ENCODE results near the gene SNX5.
A peak's percentile ranks its signal among the peaks of the same experiment; 100 is the strongest.

The SNX5 gene

DNA sequence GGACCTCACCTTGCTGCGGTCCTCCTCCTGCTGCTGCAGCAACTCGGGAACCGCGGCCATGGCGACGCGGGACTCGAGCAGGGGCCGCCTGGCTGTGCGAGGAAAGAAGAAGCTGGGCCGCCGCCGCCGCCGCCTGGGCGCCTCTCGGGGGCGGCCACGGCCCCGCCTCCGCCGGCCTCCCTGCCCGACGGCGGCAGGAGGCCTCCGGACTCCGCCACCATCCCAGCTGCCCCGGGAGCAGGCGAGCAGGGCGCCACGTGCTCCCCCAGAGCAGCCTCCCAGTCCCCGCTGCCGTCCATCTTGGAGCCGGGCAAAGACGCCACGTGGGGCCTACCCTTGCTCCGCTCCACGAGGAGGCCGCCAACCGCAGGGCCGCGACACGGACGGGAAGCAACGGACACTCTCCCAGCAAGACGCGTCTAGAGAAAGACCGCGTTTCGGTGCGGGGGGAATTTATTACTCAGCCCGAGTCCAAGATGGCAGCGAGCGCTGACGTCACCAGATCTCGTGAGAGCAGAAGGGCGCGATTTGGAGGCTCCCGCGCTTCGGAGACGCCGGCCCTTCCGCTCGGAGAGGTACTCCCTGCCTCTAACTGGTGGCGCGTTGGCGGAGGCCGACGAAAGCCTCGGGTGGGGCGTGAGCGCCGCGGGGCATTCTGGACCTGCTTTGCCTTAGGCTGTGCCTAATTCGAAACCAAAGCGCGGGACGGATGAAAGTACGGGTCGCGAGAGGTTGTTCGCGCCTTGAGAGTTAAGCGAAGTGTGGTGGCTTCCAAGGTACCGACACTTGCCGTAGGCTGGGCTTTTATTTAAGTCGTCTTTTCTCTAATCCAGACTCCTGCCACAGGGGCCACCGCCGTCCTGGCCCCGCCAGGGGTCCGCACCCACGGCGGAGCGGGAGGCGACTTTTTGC lies at the start of gene SNX5, which contains the start of gene MGME1:
Gene SNX5, minus strand, starts transcription at position 429 of the 912 bp plus-strand sequence. Its CDS starts 369 bp downstream, at position 60.
Gene MGME1, plus strand, starts transcription at position 653 of the 912 bp plus-strand sequence. CDS start 842 bp downstream, outside the sequence.
- peak; percentile 98 for DNase-seq

DNA sequence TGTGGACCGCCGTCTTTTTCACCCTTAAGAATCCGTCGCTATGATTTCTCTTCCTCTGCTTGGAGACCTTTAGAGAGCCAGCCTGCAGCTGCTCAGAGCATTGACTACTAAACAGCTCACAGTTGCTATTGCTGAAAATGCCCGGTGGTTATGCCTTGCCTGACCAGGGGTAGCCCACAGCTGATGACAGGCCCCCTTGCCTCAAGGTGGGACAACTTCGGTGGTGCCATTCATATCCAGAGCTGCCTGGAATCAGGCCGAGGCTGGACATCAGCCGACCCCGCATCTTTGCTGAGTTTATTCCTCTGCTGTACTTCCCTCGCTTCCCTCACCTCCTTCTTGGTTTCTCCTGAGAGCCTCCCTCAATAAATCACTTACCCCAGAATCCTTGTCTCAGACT lies 49.5 kb upstream of the SNX5 start:
- no peak for DNase-seq

DNA sequence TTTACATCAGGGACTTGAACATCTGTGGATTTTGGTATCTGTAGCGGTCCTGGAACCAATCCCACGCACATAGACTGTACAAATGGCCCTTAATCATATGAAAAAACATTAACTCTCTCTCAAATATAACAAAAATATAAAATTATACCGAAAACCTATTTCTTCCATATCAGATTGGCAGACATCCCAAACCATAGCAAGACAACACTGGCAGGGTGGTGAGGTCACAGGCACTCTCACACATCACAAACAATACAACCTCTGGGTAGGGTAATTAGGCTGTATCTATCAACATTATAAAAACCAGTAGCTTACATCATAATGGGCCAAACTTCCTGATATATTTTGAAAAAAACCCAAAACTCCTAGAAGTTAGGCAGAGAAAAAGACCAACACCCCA lies 48.2 kb upstream of the SNX5 start:
- no peak for DNase-seq

DNA sequence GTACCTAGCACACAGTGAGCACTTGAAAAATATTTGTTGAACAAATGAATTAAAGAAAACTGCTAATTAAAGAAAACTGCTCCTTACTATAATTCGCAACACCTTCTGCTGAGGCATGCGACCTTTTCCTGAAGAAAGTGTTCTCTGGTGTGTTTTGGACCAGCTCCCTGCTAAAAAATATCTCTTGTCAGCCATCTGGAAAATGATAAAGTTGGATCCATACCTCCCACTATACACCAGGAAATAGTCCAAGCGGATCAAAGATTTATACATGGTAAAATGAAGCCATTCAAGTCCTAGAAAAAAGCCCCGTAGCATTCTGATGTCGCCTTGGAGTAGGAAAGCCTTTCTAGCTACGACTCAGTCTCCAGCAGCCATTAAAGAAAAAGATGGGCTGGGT lies 45.8 kb upstream of the SNX5 start:
- no peak for DNase-seq

DNA sequence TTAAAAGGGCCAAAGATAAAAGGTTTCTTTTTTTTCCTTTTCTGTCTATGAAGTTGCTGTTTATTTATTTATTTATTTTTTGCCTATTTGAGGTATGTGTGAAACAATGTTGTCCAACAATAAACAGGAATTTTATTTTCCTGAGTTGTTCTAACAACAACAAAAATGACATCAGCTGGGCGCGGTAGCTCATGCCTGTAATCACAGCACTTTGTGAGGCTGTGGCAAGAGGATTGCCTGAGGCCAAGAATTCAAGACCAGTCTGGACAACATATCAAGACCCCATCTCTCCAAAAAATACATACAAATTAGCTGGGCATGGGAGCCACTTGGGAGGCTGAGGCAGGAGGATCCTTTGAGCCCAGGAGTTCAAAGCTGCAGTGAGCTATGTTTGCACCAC lies 44.3 kb upstream of the SNX5 start:
- DNase-seq, result no peak

DNA sequence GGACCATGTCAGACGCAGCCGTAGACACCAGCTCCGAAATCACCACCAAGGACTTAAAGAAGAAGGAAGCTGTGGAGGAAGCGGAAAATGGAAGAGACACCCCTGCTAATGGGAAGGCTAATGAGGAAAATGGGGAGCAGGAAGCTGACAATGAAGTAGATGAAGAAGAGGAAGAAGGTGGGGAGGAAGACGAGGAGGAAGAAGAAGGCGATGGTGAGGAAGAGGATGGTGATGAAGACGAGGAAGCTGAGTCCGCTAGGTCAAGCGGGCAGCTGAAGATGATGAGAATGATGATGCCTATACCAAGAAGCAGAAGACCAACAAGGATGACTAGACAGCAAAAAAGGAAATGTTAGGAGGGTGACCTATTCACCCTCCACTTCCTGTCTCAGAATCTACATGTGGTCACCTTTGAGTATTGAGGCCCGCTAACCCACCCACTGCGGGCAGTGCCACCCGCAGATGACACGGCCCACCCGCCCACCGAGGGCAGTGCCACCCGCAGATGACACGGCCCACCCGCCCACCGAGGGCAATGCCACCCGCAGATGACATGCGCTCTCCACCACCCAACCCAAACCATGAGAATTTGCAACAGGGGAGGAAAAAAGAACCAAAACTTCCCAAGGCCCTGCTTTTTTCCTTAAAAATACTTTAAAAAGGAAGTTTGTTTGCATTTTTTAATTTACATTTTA lies 43.5 kb upstream of the SNX5 start:
- DNase-seq, result no peak

DNA sequence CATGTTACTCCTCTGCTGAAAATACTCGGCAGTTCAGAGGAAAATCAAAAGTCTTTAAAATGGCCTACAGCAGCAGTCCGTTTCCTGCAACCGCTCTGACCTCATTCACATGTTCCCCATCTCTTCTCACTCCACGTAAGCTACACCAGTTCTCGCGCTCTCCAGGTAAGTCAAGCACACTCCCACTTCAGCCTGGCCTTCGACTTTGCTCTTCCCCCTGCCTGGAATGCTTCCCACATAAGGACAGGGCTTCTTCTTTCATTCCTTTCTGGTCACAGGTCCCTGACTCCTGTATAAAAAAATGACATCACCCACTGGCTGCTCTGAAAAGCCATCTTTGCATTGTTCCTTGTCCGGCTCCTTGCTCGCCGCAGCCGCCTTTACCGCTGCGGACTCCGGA lies 42.9 kb upstream of the SNX5 start:
- DNase-seq, result no peak

DNA sequence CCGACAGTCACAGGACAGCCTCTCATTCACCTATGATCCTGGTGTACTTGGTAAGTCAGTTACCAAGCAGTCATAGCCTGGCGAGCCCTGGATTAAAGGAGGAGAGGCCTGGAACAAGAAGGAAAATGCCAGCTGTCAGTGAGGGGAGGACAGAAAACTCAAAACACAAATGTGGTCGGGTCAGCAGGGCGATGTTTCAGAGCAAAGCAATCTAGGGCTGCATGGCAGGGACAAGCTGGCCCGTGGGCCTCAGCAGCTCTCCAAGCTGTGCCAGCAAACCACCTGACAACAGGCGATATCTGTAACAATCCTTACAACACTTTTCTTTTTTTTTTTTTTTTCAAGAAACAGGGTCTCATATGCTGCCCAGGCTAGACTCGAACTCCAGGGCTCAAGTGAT lies 40.5 kb upstream of the SNX5 start:
- no peak for DNase-seq

DNA sequence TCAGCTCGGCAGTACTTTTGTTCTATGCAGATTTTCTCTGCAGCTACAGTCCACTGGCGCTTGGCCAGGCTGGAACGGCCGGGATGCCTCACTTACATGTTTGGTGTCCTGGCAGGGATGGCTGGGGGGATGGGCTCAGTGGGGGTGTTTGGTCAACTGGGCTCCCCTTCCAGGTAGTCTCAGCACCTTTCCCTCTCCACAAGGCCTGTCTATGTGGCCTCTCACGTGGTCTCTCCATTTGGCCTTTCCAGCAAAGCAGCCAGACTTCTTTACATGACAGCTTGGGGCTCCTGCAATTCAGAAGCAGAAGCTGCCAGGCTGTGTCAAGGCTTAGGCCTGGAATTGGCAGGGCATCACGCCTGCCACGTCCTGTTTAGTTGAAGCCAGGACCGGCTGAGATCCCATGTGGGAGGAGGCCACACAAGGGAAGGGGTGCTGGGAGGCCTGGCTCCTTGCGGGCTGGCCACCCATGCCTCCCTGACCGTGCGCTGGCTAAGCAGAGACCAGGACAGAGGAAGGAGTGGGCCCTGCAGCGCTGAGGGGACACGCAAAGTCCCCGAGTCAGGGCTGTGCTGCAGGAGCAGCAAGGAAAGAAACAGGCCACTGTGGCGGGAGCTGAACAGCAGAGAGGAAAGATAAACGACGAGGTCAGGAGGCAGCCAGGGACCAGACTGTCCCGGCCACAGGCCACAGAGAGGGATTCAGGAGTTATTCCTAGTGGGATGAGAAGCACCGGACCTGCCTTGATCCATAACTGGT lies 39.1 kb upstream of the SNX5 start:
- DNase-seq, result no peak

DNA sequence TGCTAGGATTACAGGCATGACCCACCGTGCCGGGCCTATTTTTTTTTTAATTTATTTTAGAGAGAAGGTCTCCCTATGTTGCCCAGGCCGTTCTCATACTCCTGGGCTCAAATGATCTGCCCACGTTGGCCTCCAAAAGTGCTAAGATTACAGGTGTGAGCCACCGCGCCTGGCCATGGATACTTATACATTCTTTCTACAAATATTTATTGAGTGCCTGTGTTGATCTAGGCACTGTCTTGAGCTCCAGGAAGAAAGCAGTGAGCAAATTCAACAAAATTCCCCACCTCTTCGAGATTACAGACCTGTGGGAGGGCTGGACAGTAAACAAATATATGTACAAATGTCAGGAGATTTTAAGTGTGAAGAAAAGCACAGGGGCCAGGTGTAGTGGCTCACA lies 38.1 kb upstream of the SNX5 start:
- no peak for DNase-seq

DNA sequence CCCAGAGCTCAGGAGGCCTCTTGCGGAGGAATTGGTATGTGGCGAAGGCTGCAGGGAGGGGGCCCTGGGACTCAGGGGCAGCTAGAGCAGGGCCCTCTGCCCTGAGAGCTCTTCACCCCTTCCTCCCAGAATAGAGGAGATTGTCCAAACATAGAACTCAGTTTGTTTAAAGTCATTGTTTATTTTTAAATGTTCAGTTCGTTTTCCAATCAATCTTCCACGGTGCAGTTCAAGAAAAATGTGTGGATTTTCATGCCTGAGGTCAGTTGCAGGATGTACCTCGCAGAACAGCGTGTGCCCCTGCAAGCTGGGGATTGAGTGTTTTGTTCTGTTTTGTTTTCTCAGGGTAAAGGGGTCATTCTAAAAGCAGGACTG lies 37.4 kb upstream of the SNX5 start:
- DNase-seq, result no peak

DNA sequence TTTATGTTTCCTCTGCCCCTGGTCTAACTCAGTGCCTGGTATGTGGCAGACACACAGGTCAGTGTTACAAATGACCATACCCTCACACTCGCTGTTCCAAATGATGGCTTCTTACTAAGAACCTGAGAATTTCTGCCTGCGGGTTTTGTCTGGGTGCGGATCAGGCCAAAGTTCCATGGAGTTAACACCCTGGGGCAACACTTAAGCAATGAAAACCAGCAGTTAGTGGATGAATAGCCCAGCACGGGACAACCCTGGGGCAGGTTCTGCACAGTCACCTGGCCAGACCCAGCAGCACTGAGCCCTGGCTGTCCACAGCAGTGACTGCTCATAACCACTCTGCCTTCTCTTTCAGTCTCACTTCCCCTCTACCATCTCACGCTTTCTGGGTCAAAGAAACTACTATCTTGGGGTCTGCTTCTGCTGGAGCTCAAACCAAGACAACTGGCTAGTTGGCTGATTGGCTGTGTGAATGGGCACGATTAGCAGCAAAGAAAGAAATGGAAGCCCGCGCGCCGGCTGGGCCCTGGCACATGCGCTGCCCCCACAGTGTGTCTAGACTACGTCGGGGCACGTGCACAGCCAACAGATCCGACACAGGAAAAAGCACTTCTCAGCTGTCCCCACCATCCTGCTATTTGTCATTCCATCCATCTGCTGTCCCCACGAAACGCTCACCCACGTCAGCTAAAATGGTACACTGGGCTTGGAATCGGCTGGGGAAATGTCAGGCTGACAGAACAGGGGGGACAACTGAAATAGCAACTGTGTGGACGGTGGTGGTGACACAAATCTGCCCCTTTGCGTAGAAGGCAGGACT lies 36.8 kb upstream of the SNX5 start:
- DNase-seq, result no peak

DNA sequence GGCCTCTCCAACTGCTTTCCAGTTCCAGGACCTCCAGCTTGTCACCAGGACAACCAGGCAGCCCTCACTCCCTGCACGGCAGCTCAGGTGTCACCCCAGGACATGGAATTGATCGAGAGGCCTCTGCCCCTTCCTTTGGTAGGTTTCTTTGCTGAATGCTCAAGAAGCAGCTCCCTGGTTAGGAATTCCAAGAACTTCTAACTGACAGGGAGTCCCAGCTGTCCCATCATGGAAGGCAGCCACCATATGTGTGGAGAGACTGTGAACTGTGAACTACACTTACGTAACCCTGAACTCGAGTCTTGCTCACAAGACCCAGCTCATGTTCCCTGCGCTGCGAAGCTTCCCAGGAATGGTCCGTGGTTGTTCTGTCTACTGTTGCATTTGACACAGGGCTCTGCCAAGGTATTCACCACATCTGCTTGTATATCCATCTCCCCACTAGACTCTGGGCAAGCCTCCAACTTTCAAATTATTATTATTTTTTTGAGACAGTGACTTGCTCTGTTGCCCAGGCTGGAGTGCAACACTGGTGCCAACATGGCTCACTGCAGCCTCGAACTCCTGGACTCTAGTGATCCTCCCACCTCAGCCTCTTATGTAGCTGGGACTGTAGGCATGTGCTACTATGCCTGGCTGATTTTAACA lies 35.9 kb upstream of the SNX5 start:
- no peak for DNase-seq

DNA sequence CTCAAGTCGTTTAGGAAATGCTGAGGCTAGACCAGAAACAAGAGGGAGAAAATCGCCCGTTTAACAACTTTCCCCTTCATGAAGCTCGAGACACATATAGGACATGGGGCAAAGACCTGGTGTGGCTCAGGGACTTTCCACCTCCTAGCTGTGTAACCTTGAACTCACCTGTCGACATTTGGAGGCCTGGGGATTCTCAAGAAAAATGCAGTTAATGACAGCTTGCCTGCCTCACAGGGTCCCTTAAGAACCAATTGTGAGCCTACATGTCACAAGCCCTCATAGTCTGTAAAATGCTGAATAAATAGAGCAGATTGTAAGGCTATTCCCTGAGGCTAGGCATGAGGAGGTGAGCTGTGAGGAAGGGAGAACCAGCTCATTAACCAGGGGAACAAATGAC lies 35.3 kb upstream of the SNX5 start:
- no peak for DNase-seq

DNA sequence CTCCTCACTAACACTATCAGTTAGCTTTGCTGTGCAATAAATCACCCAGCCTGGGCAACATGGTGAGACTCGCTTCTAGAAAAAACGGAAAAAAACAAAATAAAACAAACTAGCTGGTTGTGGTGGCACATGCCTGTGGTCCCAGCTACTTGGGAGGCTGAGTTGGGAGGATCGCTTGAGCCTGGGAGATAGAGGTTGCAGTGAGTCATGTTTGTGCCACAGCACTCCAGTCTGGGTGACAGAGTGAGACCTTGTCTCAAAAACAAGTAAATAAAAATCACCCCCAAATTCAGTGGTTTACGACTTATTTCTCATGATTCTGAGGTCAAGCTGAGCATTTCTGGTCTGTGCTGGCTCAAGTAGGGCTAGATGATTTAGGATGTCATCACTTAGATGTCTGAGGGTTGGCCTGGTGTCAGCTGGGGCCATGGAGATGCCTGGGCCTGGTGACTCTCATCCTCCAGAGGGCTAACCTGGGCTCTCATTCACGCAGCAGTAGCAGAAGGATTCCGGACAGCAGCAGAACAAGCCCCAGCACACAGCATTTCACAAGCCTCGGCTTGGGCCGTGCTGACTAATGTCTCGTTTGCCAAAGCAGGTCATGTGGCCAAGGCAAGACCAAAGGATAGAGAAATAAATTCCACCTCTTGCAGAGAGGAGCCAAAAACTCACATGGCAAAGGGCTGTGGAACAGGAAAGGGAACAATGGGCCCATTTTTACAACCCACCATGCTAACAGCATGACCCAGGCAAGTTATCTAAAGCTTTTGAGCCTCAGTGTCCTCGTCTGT lies 32.7 kb upstream of the SNX5 start:
- DNase-seq, result no peak

DNA sequence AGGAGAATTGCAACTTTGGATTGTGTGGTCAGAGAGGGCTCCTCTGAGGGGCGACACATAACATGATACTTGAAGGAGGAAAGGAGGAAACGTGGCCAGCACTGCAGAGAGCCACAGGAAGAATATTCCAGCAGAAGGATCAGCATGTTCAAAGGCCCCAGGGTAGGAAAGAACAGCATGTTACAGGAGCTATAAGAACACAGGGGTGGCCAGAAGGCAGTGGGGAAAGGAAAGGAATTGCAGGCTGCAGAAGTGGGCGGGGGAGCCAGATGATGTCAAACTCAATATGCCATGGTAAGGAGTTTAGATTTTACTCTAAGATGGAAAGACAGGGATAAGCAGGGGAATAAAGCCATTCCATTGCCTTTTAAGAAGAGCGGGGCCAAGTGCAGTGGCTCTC lies 31.0 kb upstream of the SNX5 start:
- no peak for DNase-seq

DNA sequence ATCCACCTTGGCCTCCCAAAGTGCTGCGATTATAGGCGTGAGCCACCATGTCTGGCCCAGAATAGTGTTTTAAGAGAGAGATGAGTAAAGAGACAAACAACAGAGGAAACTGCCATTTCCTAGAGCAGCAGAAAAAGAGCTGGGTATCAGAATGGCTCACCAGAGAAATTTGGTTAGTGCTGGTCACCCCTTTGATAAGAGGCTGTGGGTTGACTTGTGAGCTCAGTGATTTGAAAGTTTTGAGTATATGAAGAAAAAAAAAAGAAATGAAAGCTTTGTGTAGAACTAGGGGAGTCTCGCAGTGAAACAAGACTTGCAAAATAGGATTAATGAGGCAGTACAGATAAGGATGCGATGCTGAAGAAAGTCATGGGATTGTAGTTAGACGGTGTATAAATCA lies 29.9 kb upstream of the SNX5 start:
- no peak for DNase-seq

DNA sequence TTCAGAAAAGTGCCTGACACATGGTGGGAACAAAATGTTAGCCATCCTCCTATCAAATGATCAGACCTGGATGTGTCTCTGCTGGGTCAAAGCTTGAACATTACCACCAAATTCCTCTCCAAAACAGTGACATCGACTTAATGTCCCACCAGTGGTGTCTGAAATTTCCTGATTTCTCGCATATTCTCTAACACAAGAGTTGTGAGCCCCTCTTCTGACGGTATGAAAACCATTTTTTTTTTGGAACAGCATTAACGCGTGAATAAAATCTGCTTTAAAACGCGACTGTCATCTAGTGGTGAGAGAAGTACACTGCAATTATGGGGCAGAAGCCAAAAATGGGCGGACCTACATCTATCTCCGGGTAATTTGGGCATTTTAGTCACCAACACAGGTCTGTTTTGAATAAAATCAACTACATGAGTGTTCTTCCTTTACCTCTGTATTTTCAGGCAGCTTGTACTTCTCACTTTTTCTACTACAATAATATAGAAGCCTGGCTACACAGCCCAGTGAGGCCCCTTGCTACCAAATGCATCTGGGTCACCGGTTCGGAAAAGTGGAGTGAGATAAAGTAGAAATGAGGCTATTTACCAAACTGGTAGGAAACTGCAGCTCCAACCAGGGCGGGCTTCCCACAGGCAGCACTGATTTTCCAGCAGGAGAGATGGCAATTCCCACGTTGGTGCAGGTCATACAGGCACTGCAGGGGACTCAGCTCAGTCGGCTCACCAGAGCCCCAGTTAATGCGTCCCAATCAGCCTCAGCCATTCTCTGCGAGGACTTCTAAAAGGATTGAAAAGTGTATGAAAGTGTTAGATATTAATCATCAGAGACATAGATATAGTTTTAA lies 27.6 kb upstream of the SNX5 start:
- DNase-seq, result peak; percentile 71

DNA sequence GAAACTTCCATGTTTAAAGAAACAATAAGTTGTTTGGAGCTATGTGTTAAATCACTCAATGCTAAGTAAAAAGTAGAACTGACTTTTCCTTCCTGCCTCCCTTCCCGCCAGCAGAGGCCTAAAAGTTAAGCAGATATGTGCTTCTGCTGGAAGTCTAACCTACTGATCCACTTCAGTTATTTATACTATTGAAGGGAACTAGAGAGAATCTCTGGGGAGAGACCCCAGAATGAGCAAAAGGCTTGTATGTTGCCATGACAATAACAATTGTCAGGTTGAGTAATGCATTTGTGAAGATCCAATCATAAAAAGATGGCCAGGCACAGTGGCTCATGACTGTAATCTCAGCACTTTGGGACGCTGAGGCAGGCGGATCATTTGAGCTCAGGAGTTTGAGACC lies 25.0 kb upstream of the SNX5 start:
- no peak for DNase-seq

DNA sequence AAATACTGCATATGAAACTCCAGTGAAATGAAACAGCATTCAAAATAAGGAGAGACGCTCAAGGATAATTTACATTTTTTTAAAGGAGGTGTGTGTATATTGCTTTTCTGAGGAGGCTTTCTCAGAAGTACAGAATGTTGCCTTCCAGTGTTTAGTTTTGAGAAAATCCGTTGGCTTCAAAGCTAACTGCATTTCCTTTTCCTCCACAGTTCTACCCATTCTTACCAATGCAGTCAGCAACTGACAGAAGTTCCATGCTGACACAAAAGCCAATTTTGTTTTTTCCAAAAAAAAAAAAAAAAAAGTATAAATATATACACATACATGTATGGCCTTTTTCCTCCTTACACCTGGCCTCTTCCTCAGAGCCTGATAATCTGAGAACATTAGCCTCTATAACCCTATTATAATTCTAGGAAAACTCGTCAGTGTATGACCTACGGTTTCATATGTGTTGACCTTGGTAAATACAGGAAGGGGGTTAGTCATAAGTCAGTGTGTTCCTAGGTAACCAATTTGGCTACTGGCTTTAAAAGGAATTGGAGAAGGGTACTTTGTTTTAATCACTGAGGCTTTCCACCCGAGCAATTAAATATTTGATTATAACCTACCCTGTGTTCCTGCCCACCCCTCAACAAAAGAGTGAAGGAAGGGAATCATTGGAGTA lies 24.4 kb upstream of the SNX5 start:
- DNase-seq, result no peak
